ENCODE results near the gene CMTM4. TPM values are rescaled to one million over a fixed set of nuclear protein-coding genes. Genes with fewer than 3 reads are reported as not detected.

The CMTM4 gene
- total RNA-seq, 4 donors from 2014 or later = 12.1 to 16.0 (median 13.0) TPM

GRCh38 chr16:66605979-66606751 is 90.4 kb downstream of the CMTM4 start:
- no peak for TF ChIP-seq CTCF (IDR thresholded peaks at IDR 0.05; ENCODE audit: low read depth)

GRCh38 chr16:66605177-66605978 is 91.2 kb downstream of the CMTM4 start:
- no peak for TF ChIP-seq CTCF (IDR thresholded peaks at IDR 0.05; ENCODE audit: low read depth)

GRCh38 chr16:66604376-66605176 is 92.0 kb downstream of the CMTM4 start, which contains the start of gene CMTM3:
Gene CMTM3, plus strand, starts transcription at chr16:66604704. Its CDS starts 102 bp downstream, at chr16:66604806.
- TF ChIP-seq CTCF (IDR thresholded peaks at IDR 0.05; ENCODE audit: low read depth) = no peak

GRCh38 chr16:66603537-66604375 is 92.8 kb downstream of the CMTM4 start:
- no peak for TF ChIP-seq CTCF (IDR thresholded peaks at IDR 0.05; ENCODE audit: low read depth)

GRCh38 chr16:66601471-66601870 is 95.1 kb downstream of the CMTM4 start:
- TF ChIP-seq CTCF (IDR thresholded peaks at IDR 0.05; ENCODE audit: low read depth) = no peak

- no peak for TF ChIP-seq CTCF (IDR thresholded peaks at IDR 0.05; ENCODE audit: low read depth)
Observed at GRCh38 chr16:66600477-66600876, 96.1 kb downstream of the CMTM4 start.

Data from subcutaneous adipose tissue (tissue), 4 donors.